Measurements from ENCODE around the gene OTUD7B. TPM values are rescaled to one million over a fixed set of nuclear protein-coding genes. Genes with fewer than 3 reads are reported as not detected.

The OTUD7B gene
- total and polyA plus RNA-seq, 10 of the 15 experiments (the other 5 are each of a cell fraction or from before 2014, with no cell fraction given), result 1.7 to 24.9 (median 6.6) TPM

GRCh38 chr1:149923626-149924025 lies 86.9 kb downstream of the OTUD7B start:
- Histone ChIP-seq H2AFZ (ENCODE audit: control insufficient read depth, low read depth, low read length) (no peak overlapping the region), H3K27ac (ENCODE audit: control insufficient read depth, insufficient read depth) (no peak overlapping the region), H3K9ac (ENCODE audit: control insufficient read depth, insufficient read depth, low read length) (no peak overlapping the region), H4K20me1 (ENCODE audit: control insufficient read depth, insufficient read depth) (no peaks in the 10 kb centered on the region), H3K9me3 (replicated peaks; ENCODE audit: control insufficient read depth, insufficient read depth, low read length) (no peaks in the 10 kb centered on the region), H3K4me3 (no peak overlapping the region), H3K36me3 (ENCODE audit: control insufficient read depth in 2 of 2, insufficient read depth in 2 of 2, low read length in 1 of 2) (peaks cover 7 to 11% of the 10 kb centered on the region in 2 experiments), H3K79me2 (ENCODE audit: control insufficient read depth, insufficient read depth, low read length) (peaks cover 28% of the 10 kb centered on the region), H3K27me3 (replicated peaks in 1 of 2; ENCODE audit: control insufficient read depth in 2 of 2, insufficient read depth in 2 of 2, low read length in 1 of 2) (no peaks in the 10 kb centered on the region), H3K4me1 (ENCODE audit: control insufficient read depth, insufficient read depth, low read length) (peaks cover 10% of the 10 kb centered on the region), H3K4me2 (ENCODE audit: control insufficient read depth, insufficient read depth) (no peak overlapping the region)
- ChIA-PET SMC1A (ENCODE audit: uncharacterized antibody, unreplicated experiment) (no interaction called here), CTCF (no interaction called here), POLR2A (no interaction called here), RAD21 (ENCODE audit: unreplicated experiment) (no interaction called here)
- no TSS peak for BruUV-seq (replicated peaks)
- no peak for FAIRE-seq
- no peak for ATAC-seq
- in situ Hi-C loops (cut with MboI), result no loop called here
- DNase-seq (ENCODE audit: low read depth, low spot score), result no peak
- intact Hi-C loops (cut with micrococcal nuclease; ENCODE audit: unreplicated experiment), result no loop called here
- WGBS (ENCODE audit: insufficient coverage, insufficient replicate concordance, low lambda C conversion rate, missing lambda C conversion rate), result 92% methylated on average over 10 of the region's 10 CpGs
- TF ChIP-seq JUNB (IDR thresholded peaks at IDR 0.05) (no peak), RFX5 (IDR thresholded peaks at IDR 0.05; ENCODE audit: low read depth, low read length) (no peak), MLLT1 (IDR thresholded peaks at IDR 0.05) (no peak), SPI1 (IDR thresholded peaks at IDR 0.05; ENCODE audit: borderline replicate concordance, insufficient read depth, low read depth, low read length) (no peak), CREM (IDR thresholded peaks at IDR 0.05; ENCODE audit: low read depth) (no peak), CUX1 (IDR thresholded peaks at IDR 0.05; ENCODE audit: insufficient replicate concordance, low read depth, low read length) (no peak), POLR2A (IDR thresholded peaks at IDR 0.05; ENCODE audit: low read depth, low read length) (no peak), BCL11A (IDR thresholded peaks at IDR 0.05; ENCODE audit: low read depth, low read length) (no peak), STAT1 (conservative IDR thresholded peaks at IDR 0.05) (no peak), ZBTB40 (IDR thresholded peaks at IDR 0.05; ENCODE audit: borderline replicate concordance) (no peak), RCOR1 (conservative IDR thresholded peaks at IDR 0.05; ENCODE audit: low read depth, low read length) (no peak), RAD51 (IDR thresholded peaks at IDR 0.05) (no peak), ZNF622 (IDR thresholded peaks at IDR 0.05) (no peak)
